Spleen (tissue), 11 donors: ENCODE measurements around the gene VGLL4. TPM values are rescaled to one million over a fixed set of nuclear protein-coding genes. Genes with fewer than 3 reads are reported as not detected.
"Not testable (repeated sequence)": the region's sequence is repeated elsewhere in the genome, so short reads cannot be mapped to it uniquely, and the experiment has no call there.

ENCODE experiments used
- DNase-seq: peaks from one replicate; pipeline ENCODE4 v3.0.0-alpha.2; 2020
- H3K27ac ChIP-seq, 8 donors: fragments of 200-600 bp; sonication (generic) in 7 of 8; 1 replicate in 4 of 8; 2 replicates in 4 of 8; pipeline versions ENCODE4 v1.5.0 to v1.8.0; 2016 to 2021; ENCODE audit warnings: inconsistent platforms in 4 of 8, mild to moderate bottlenecking in 4 of 8, moderate library complexity in 1 of 8
- H3K27me3 ChIP-seq, 7 donors: fragments of 200-600 bp; sonication (generic) in 6 of 7; replicated peaks in 1 of 7; 1 replicate in 4 of 7; 2 replicates in 3 of 7; pipeline versions ENCODE4 v1.5.0 to v1.8.0; 2016 to 2021; ENCODE audit warnings: inconsistent platforms in 3 of 7, mild to moderate bottlenecking in 1 of 7
- H3K36me3 ChIP-seq, 6 donors: fragments of 200-600 bp; sonication (generic) in 5 of 6; 1 replicate in 4 of 6; 2 replicates in 2 of 6; pipeline versions ENCODE4 v1.5.0 to v1.8.0; 2016 to 2021; ENCODE audit warnings: inconsistent platforms in 2 of 6
- H3K4me1 ChIP-seq, 6 donors: fragments of 200-600 bp; sonication (generic) in 5 of 6; 1 replicate in 3 of 6; 2 replicates in 3 of 6; pipeline versions ENCODE4 v1.5.0 to v1.8.0; 2016 to 2021; ENCODE audit warnings: inconsistent platforms in 3 of 6
- H3K4me3 ChIP-seq, 8 donors: fragments of 200-600 bp; sonication (generic) in 7 of 8; 1 replicate in 4 of 8; 2 replicates in 4 of 8; pipeline versions ENCODE4 v1.5.0 to v1.8.0; 2016 to 2021; ENCODE audit warnings: inconsistent platforms in 4 of 8, mild to moderate bottlenecking in 4 of 8, moderate library complexity in 2 of 8
- H3K9me3 ChIP-seq, 8 donors: fragments of 200-600 bp; sonication (generic) in 7 of 8; 1 replicate in 4 of 8; 2 replicates in 4 of 8; pipeline versions ENCODE4 v1.5.0 to v1.8.0; 2016 to 2021; ENCODE audit warnings: inconsistent platforms in 4 of 8
- CTCF ChIP-seq, 11 experiments: fragments of 200-600 bp in 7 of 11; fragments of 450-650 bp in 4 of 11; sonication (generic) in 4 of 11; IDR thresholded peaks in 8 of 11; conservative IDR thresholded peaks in 3 of 11; 1 replicate in 7 of 11; 2 replicates in 4 of 11; pipeline versions ENCODE4 v1.4.0 to v1.8.0; 2016 to 2021; ENCODE audit warnings: antibody characterized with exemption in 11 of 11, inconsistent platforms in 4 of 11, mild to moderate bottlenecking in 1 of 11
- POLR2A ChIP-seq, 3 donors: fragments of 450-650 bp; IDR thresholded peaks; one replicate each; pipeline ENCODE4 v1.5.1; 2017; ENCODE audit warnings: antibody characterized with exemption in 3 of 3, mild to moderate bottlenecking in 1 of 3
- POLR2AphosphoS5 ChIP-seq, 3 donors: sonication (generic); formaldehyde crosslinking; IDR thresholded peaks; one replicate each; pipeline ENCODE4 v1.5.1; 2017; ENCODE audit warnings: antibody characterized with exemption in 3 of 3
- WGBS, 5 donors: extraction: QIAGEN DNeasy Blood & Tissue Kit in 3 of 5; methylation state at CpG; one replicate each; pipeline versions ENCODE4 v1.1.5 to v1.1.7; 2013 to 2018; 5-methylcytosine and 5-hydroxymethylcytosine counted together
- intact Hi-C: fragments of 100-400 bp; cut with DNase I; formaldehyde crosslinking; loops from one replicate; pipeline ENCODE4 v1.15.0; 2023; ENCODE audit warnings: low total_unique reads
- polyA plus RNA-seq, 3 donors: library from polyadenylated mRNA; stranded (reverse); fragments of 200-250 nt; gene quantifications; one replicate each; pipeline ENCODE4 v1.2.1, GENCODE V29; 2013
- total RNA-seq, 7 donors: library from RNA; depleted of rRNA in 3 of 7; stranded (reverse); fragments of >200 nt in 3 of 7; fragmentation: NEBNext Ultra II Directional in 4 of 7; extraction: Animal tissue kit (Norgen Biotek cat#: 25700) in 4 of 7; gene quantifications; one replicate each; pipeline versions ENCODE4 v1.1.0 to v1.2.1, GENCODE V29; 2016 to 2021
- donor health status: healthy with polysubstance abuse.
- donor health status: DM: no; HTN: no; CAD: no; lungs with moderate emphysema.
- donor health status: DM: no; HTN: no; CAD: no.
- donor health status: Bipolar disorder and iron deficiency.
- donor health status: healthy.
- donor health status: DM: no; HTN: no; CAD: no.
- donor health status: DM: yes; HTN: yes; CAD: no.

The VGLL4 gene
- total and polyA plus RNA-seq, 10 donors: 13.5 to 80.2 (median 50.8) TPM

GRCh38 chr3:11578169-11578568 lies 65.5 kb downstream of the VGLL4 start:
- 84 to 90% (median 86%) methylated on average over 8 of the region's 8 CpGs for WGBS, 5 donors
- intact Hi-C loops: no loop called here
- Histone ChIP-seq H3K36me3 (peaks cover 0 to 34% (median 8%) of the 10 kb centered on the region in 6 donors), H3K27ac (no peak overlapping the region), H3K27me3 (no peaks in the 10 kb centered on the region), H3K4me3 (no peak overlapping the region), H3K9me3 (no peaks in the 10 kb centered on the region), H3K4me1 (peaks cover 11 to 65% (median 34%) of the 10 kb centered on the region in 6 donors)
- DNase-seq: no peak
- TF ChIP-seq CTCF (IDR thresholded peaks at IDR 0.05 in 8 of 11, conservative IDR thresholded peaks at IDR 0.05 in 3 of 11) (no peak), POLR2A (IDR thresholded peaks at IDR 0.05) (no peak)

- Histone ChIP-seq H3K4me3 (no peak overlapping the region), H3K4me1 (peaks cover 0 to 55% (median 21%) of the 10 kb centered on the region in 6 donors), H3K27me3 (no peaks in the 10 kb centered on the region), H3K36me3 (peaks cover 0 to 41% (median 8%) of the 10 kb centered on the region in 6 donors), H3K27ac (peak overlapping the region in 1 of 8 donors; percentile 26), H3K9me3 (no peaks in the 10 kb centered on the region)
- peak in 1 of 3 donors; percentile 16 for TF ChIP-seq POLR2AphosphoS5 (IDR thresholded peaks at IDR 0.05)
- no peak for TF ChIP-seq CTCF (IDR thresholded peaks at IDR 0.05 in 8 of 11, conservative IDR thresholded peaks at IDR 0.05 in 3 of 11)
- DNase-seq: no peak
- intact Hi-C loops: no loop called here
- WGBS, 5 donors: 68 to 74% (median 70%) methylated on average over 9 of the region's 9 CpGs
These were observed 67.3 kb downstream of the VGLL4 start for GRCh38 chr3:11576453-11576852.

- Histone ChIP-seq H3K4me3 (no peak overlapping the region), H3K4me1 (peaks cover 0 to 55% (median 23%) of the 10 kb centered on the region in 6 donors), H3K27me3 (no peaks in the 10 kb centered on the region), H3K27ac (no peak overlapping the region), H3K36me3 (peaks cover 0 to 41% (median 8%) of the 10 kb centered on the region in 6 donors), H3K9me3 (no peaks in the 10 kb centered on the region)
- intact Hi-C loops: no loop called here
- 84 to 96% (median 92%) methylated on average over 10 of the region's 10 CpGs for WGBS, 5 donors
- no peak for DNase-seq
- TF ChIP-seq CTCF (IDR thresholded peaks at IDR 0.05 in 8 of 11, conservative IDR thresholded peaks at IDR 0.05 in 3 of 11) (no peak), POLR2AphosphoS5 (IDR thresholded peaks at IDR 0.05) (no peak), POLR2A (IDR thresholded peaks at IDR 0.05) (no peak)
These were observed 68.0 kb downstream of the VGLL4 start for GRCh38 chr3:11575677-11576076.

GRCh38 chr3:11574981-11575669 lies 68.6 kb downstream of the VGLL4 start:
- no peaks in the 10 kb centered on the region for H3K27me3 ChIP-seq
- DNase-seq: no peak
- peaks cover 0 to 55% (median 25%) of the 10 kb centered on the region in 6 donors for H3K4me1 ChIP-seq
- intact Hi-C loops: no loop called here
- WGBS, 5 donors: 77 to 91% (median 85%) methylated on average over 20 of the region's 20 CpGs
- peak overlapping the region in 4 of 8 donors; percentile 20 to 42 (median 37) for H3K27ac ChIP-seq
- no peaks in the 10 kb centered on the region for H3K9me3 ChIP-seq
- no peak overlapping the region for H3K4me3 ChIP-seq
- TF ChIP-seq POLR2AphosphoS5 (IDR thresholded peaks at IDR 0.05) (peak in 2 of 3 donors; percentile 35 to 37), POLR2A (IDR thresholded peaks at IDR 0.05) (no peak), CTCF (IDR thresholded peaks at IDR 0.05 in 8 of 11, conservative IDR thresholded peaks at IDR 0.05 in 3 of 11) (no peak)
- H3K36me3 ChIP-seq: peaks cover 0 to 42% (median 8%) of the 10 kb centered on the region in 6 donors

GRCh38 chr3:11572660-11573059 lies 71.1 kb downstream of the VGLL4 start:
- H3K27me3 ChIP-seq, intact Hi-C loops, H3K4me3 ChIP-seq, H3K27ac ChIP-seq, DNase-seq, H3K9me3 ChIP-seq: not testable (repeated sequence)
- H3K4me1 ChIP-seq: peaks cover 0 to 62% (median 33%) of the 10 kb centered on the region in 6 donors
- H3K36me3 ChIP-seq: peaks cover 0 to 58% (median 8%) of the 10 kb centered on the region in 6 donors
- WGBS, 5 donors: 94 to 98% (median 97%) methylated on average over 11 of the region's 11 CpGs
